ENCODE data around the gene SLC28A1. TPM values are rescaled to one million over a fixed set of nuclear protein-coding genes. Genes with fewer than 3 reads are reported as not detected.

SLC28A1 gene
- polyA plus RNA-seq, 1 of the 3 experiments (the other 2 are of a cell fraction), result not detected

DNA sequence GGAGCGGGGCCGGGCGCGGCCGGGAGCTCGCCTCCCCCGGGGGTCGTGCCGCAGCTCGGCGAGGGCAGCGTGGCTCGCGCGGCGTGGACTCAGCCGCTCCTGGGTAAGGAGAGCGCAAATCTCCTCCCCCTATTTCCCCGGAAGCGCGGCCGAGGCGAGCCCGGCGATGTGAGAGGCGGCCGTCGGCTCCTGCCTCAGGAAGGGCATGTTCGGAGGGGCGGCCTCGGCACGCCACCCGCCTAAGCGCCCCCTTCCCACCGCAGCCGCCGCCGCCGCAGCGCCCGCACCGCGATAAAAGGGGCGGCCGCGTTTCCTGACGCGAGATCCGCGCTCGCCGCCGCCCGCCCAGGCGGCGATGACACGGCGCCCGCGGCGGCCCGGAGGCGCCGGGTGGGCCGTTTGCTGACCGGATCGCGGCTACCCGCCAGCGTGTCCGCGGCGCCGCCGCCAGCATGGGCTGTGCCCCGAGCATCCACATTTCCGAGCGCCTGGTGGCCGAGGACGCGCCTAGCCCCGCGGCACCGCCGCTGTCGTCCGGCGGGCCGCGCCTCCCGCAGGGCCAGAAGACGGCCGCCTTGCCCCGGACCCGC lies 97.3 kb downstream of the SLC28A1 start, which contains the start of gene PDE8A (continued):
- no peak for TF ChIP-seq SIN3A (IDR thresholded peaks at IDR 0.05; ENCODE audit: borderline replicate concordance, low read depth, low read length)
- TF ChIP-seq MEF2A (IDR thresholded peaks at IDR 0.05; ENCODE audit: borderline replicate concordance, low read depth), result no peak

- TF ChIP-seq TEAD4 (IDR thresholded peaks at IDR 0.05; ENCODE audit: borderline replicate concordance, insufficient read depth) (no peak), IRF3 (IDR thresholded peaks at IDR 0.05; ENCODE audit: low read depth, low read length) (no peak), MXI1 (IDR thresholded peaks at IDR 0.05; ENCODE audit: low read depth, low read length) (peak; percentile 59; the same call in 1 of the 2 replicates)
- CTCF ChIA-PET, result interaction anchor here (1.0 to 2.3 kb wide), 6 partner anchors 9 to 60 kb away, joined by 3 to 8 read pairs (median 4); no protein-coding TSS in a partner anchor
- H3K79me2 ChIP-seq (ENCODE audit: insufficient read depth), result peaks cover 53% of the 10 kb centered on the region
- POLR2A ChIA-PET, result no interaction called here
- H3K9me2 ChIP-seq, result no peaks in the 10 kb centered on the region
- H3F3A ChIP-seq (replicated peaks; ENCODE audit: insufficient read depth), result no peaks in the 10 kb centered on the region
- H4K20me1 ChIP-seq (ENCODE audit: insufficient read depth), result peaks cover 26% of the 10 kb centered on the region; the same call in 1 of the 2 replicates
- H3K4me1 ChIP-seq (ENCODE audit: control insufficient read depth in 1 of 2, insufficient read depth in 2 of 2, low read depth in 1 of 2, low read length in 1 of 2), result peaks cover 0 to 9% of the 10 kb centered on the region in 2 experiments; a peak in 3 of 4 replicates
- peak overlapping the region; percentile 80 for H3K9ac ChIP-seq
- peak overlapping the region; percentile 82 for H3K4me2 ChIP-seq
- peak overlapping the region; percentile 87 to 88 for H3K4me3 ChIP-seq (ENCODE audit: low read depth in 2 of 2, low read length in 1 of 2)
- H2AFZ ChIP-seq (ENCODE audit: low read depth), result peak overlapping the region; percentile 91; the same call in 1 of the 2 replicates
- no peaks in the 10 kb centered on the region for H3K27me3 ChIP-seq (ENCODE audit: insufficient read depth)
- no peak for DNase-seq
- H3K27ac ChIP-seq (ENCODE audit: low read depth in 2 of 2, low read length in 1 of 2), result peak overlapping the region in 1 of 2 experiments; percentile 88; a peak in 1 of 4 replicates
- WGBS (ENCODE audit: low lambda C conversion rate), result 29% methylated on average over 16 of the region's 46 CpGs
- H3K9me3 ChIP-seq, result no peaks in the 10 kb centered on the region
- H3K36me3 ChIP-seq (replicated peaks in 1 of 2; ENCODE audit: control insufficient read depth in 1 of 2, insufficient read depth in 2 of 2, low read length in 1 of 2), result no peaks in the 10 kb centered on the region
Observed at GRCh38 chr15:84982301-84982920, 97.9 kb downstream of the SLC28A1 start.

DNA sequence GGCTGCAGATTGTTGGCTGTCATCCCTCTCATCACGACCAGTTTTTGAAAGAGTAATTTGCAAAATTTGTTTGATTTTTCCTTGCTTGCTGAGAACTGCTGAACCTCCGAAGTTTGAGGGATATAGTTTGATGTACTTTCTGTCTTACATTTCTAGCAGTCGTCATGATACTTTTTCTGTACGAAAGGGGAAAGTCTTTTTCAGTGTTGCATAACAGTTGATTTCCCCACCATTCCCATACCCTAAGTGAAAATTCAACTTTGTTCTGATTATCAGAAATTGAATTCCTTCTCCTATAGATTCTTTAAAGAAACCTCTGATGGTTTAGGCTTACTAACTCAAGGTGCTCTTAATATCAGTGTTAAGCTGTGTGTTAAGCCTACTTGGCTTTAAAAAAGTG lies 98.8 kb downstream of the SLC28A1 start:
- Histone ChIP-seq H3K4me1 (ENCODE audit: control insufficient read depth in 1 of 2, insufficient read depth in 2 of 2, low read depth in 1 of 2, low read length in 1 of 2) (peaks cover 0 to 9% of the 10 kb centered on the region in 2 experiments; a peak in 3 of 4 replicates), H3K4me3 (ENCODE audit: low read depth in 2 of 2, low read length in 1 of 2) (peak overlapping the region in 1 of 2 experiments; percentile 87; a peak in 2 of 4 replicates), H2AFZ (ENCODE audit: low read depth) (no peak overlapping the region), H4K20me1 (ENCODE audit: insufficient read depth) (peaks cover 26% of the 10 kb centered on the region; the same call in 1 of the 2 replicates), H3K27ac (ENCODE audit: low read depth in 2 of 2, low read length in 1 of 2) (no peak overlapping the region), H3K9me3 (no peaks in the 10 kb centered on the region), H3K4me2 (peak overlapping the region; percentile 82), H3K36me3 (replicated peaks in 1 of 2; ENCODE audit: control insufficient read depth in 1 of 2, insufficient read depth in 2 of 2, low read length in 1 of 2) (no peaks in the 10 kb centered on the region), H3F3A (replicated peaks; ENCODE audit: insufficient read depth) (no peaks in the 10 kb centered on the region), H3K27me3 (ENCODE audit: insufficient read depth) (no peaks in the 10 kb centered on the region), H3K79me2 (ENCODE audit: insufficient read depth) (peaks cover 61% of the 10 kb centered on the region), H3K9ac (peak overlapping the region; percentile 80; the same call in 1 of the 2 replicates), H3K9me2 (no peaks in the 10 kb centered on the region)
- CTCF ChIA-PET, result interaction anchor here (1.0 to 1.9 kb wide), 3 partner anchors 19 to 57 kb away, joined by 3 to 4 read pairs (median 3); no protein-coding TSS in a partner anchor
- POLR2A ChIA-PET, result no interaction called here
- TF ChIP-seq FOSL2 (IDR thresholded peaks at IDR 0.05; ENCODE audit: borderline replicate concordance, low read depth) (no peak), PBX3 (IDR thresholded peaks at IDR 0.05) (no peak), TCF12 (IDR thresholded peaks at IDR 0.05) (no peak), REST (IDR thresholded peaks at IDR 0.05; ENCODE audit: low read depth, low read length) (no peak), MXI1 (IDR thresholded peaks at IDR 0.05; ENCODE audit: low read depth, low read length) (no peak), NFIC (IDR thresholded peaks at IDR 0.05; ENCODE audit: borderline replicate concordance) (no peak), SIN3A (IDR thresholded peaks at IDR 0.05; ENCODE audit: borderline replicate concordance, low read depth, low read length) (no peak), EZH2phosphoT487 (IDR thresholded peaks at IDR 0.05; ENCODE audit: borderline replicate concordance, low read depth) (no peak), JUND (IDR thresholded peaks at IDR 0.05) (no peak), CHD2 (IDR thresholded peaks at IDR 0.05; ENCODE audit: low read length, partially characterized antibody) (no peak), TEAD4 (IDR thresholded peaks at IDR 0.05; ENCODE audit: borderline replicate concordance, insufficient read depth) (no peak), SMC3 (IDR thresholded peaks at IDR 0.05; ENCODE audit: low read depth, low read length) (no peak), GATA2 (CRISPR knock-in tag; IDR thresholded peaks at IDR 0.05) (no peak), POLR2AphosphoS5 (IDR thresholded peaks at IDR 0.05; ENCODE audit: low read depth, low read length) (no peak), RFX5 (IDR thresholded peaks at IDR 0.05; ENCODE audit: low read length) (no peak), RXRA (IDR thresholded peaks at IDR 0.05; ENCODE audit: borderline replicate concordance, low read depth) (no peak)
- DNase-seq, result no peak
- 76% methylated on average over 4 of the region's 4 CpGs for WGBS (ENCODE audit: low lambda C conversion rate)

All from SK-N-SH (cell line).